Measurements from ENCODE around the gene SAFB. TPM values are rescaled to one million over a fixed set of nuclear protein-coding genes. Genes with fewer than 3 reads are reported as not detected.
"Not testable (repeated sequence)": the region's sequence is repeated elsewhere in the genome, so short reads cannot be mapped to it uniquely, and the experiment has no call there.

SAFB gene
- total RNA-seq, 4 donors from 2014 or later: 46.3 to 181 (median 63.7) TPM

DNA sequence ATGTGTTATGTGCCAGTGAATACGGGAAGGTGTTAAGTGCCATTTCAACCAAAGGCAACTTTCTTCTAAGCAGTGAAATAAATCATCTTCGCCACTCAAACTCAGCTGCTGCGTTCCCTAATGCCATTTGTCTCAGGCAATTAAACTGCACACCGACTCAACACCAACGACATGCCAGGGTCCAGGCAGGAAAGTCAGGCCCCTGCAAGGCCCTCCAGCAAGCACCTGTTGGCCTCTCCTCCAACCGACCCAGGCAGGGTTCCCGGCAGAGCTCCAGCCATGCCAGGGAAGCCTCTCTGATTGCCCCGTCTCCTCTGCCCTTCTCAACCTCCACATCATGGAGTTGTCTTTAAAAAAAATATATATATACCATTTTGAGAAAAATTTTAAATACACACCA, 22.1 kb upstream of the SAFB start:
- H3K36me3 ChIP-seq: peaks cover 93% of the 10 kb centered on the region
- no peak for DNase-seq (ENCODE audit: low spot score in 2 of 2)
- no peak overlapping the region for H3K27ac ChIP-seq
- TF ChIP-seq, protein P1, sequence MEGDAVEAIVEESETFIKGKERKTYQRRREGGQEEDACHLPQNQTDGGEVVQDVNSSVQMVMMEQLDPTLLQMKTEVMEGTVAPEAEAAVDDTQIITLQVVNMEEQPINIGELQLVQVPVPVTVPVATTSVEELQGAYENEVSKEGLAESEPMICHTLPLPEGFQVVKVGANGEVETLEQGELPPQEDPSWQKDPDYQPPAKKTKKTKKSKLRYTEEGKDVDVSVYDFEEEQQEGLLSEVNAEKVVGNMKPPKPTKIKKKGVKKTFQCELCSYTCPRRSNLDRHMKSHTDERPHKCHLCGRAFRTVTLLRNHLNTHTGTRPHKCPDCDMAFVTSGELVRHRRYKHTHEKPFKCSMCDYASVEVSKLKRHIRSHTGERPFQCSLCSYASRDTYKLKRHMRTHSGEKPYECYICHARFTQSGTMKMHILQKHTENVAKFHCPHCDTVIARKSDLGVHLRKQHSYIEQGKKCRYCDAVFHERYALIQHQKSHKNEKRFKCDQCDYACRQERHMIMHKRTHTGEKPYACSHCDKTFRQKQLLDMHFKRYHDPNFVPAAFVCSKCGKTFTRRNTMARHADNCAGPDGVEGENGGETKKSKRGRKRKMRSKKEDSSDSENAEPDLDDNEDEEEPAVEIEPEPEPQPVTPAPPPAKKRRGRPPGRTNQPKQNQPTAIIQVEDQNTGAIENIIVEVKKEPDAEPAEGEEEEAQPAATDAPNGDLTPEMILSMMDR (IDR thresholded peaks at IDR 0.05): no peak
- TF ChIP-seq POLR2A (IDR thresholded peaks at IDR 0.05) (no peak), POLR2AphosphoS5 (IDR thresholded peaks at IDR 0.05) (no peak), EP300 (IDR thresholded peaks at IDR 0.05) (no peak)
- H3K4me3 ChIP-seq: no peak overlapping the region
- 79% methylated on average over 8 of the region's 8 CpGs for WGBS
- no peaks in the 10 kb centered on the region for H3K27me3 ChIP-seq
- H3K4me1 ChIP-seq: no peaks in the 10 kb centered on the region
- no peaks in the 10 kb centered on the region for H3K9me3 ChIP-seq

DNA sequence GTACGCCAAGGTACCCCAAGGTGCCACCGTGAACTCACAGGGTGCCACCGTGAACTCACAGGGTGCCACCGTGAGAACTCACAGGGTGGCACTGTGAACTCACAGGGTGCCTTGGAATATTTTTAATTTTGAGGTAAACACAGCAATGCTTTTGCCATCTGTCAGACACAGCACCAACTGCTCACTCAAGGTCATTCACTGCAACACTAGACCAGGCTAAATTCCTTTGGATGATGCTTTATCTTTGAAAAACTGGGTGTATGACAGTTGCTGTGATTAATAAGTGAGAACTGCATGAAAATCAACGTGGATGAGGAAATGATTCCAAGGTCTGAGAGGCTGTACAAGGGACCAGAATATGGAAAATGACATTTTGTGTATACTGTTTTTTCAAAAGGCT, 19.3 kb upstream of the SAFB start:
- H3K27me3 ChIP-seq: no peaks in the 10 kb centered on the region
- peaks cover 93% of the 10 kb centered on the region for H3K36me3 ChIP-seq
- 87% methylated on average over 5 of the region's 5 CpGs for WGBS
- TF ChIP-seq EP300 (IDR thresholded peaks at IDR 0.05) (no peak), POLR2AphosphoS5 (IDR thresholded peaks at IDR 0.05) (no peak), POLR2A (IDR thresholded peaks at IDR 0.05) (no peak)
- TF ChIP-seq, protein P1 (IDR thresholded peaks at IDR 0.05): no peak
- H3K9me3 ChIP-seq: no peaks in the 10 kb centered on the region
- no peak overlapping the region for H3K27ac ChIP-seq
- H3K4me1 ChIP-seq: no peaks in the 10 kb centered on the region
- DNase-seq (ENCODE audit: low spot score in 2 of 2): no peak
- no peak overlapping the region for H3K4me3 ChIP-seq

DNA sequence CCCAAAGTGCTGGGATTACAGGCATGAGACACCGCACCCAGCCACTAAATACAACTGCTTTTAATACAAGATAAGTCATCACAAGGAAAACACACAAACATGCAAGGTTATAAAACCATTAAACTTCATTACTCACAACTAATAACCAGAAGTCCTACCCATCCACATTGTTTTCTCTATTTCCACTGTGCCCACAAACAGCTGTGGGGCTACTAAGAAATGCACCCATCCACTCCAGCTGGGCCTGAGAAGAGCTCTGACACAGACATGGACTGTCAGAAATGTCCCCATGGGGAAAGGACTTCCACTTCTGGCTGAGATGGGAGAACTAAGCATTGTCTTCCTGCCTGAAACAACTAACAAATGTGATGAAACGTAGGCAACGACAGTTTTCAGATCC, 17.5 kb upstream of the SAFB start:
- WGBS: 97% methylated on average over 3 of the region's 3 CpGs
- Histone ChIP-seq H3K27me3 (no peaks in the 10 kb centered on the region), H3K4me1 (no peaks in the 10 kb centered on the region), H3K36me3 (peaks cover 93% of the 10 kb centered on the region), H3K27ac (no peak overlapping the region), H3K4me3 (no peak overlapping the region), H3K9me3 (no peaks in the 10 kb centered on the region)
- no peak for DNase-seq (ENCODE audit: low spot score in 2 of 2)
- no peak for TF ChIP-seq POLR2A (IDR thresholded peaks at IDR 0.05)
- TF ChIP-seq POLR2AphosphoS5 (IDR thresholded peaks at IDR 0.05): no peak
- TF ChIP-seq, protein P1 (IDR thresholded peaks at IDR 0.05): no peak
- TF ChIP-seq EP300 (IDR thresholded peaks at IDR 0.05): no peak

DNA sequence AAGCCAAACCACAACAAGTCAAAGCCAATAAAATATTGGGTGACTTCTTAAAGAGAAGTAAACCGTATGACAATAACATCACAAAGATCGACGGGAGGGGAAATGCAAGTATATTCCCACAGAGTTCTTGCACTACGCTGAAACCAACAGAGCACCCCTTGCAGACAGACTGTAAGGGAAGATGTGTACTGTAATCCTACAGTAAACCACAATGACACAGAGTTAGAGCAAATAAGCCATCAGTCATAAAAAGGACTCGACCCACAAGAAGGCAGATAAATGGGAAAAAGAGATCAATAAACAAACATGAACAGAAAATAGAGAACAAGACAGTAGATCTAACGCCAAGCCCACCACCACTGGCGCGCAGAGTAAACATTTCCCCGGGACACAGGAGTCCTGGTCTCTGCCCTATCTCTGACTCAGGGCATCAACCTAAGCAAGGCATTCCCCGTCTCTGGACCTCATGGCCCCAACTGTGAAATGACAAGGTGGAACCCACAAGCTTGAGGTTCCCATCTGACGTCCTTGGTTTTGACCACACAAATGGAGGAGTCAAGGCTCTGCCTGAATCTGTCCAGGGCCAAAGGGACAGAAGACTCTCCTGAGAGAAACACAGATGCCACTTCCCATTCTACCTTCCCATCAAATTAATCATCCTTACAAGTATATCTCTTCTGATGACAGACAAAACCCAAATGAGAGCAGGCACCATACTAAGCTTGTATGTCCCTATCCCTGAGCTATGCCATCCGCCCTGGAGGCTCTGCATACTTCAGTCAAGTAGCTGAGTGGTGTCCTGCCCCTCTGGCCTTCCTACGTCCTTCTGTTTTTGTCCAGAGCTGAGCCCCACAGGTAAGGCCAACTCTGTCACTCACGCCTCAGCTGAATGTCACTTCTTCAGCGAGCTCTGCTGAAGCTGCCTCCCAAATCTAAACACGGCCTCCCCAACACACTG, 15.3 kb upstream of the SAFB start:
- Histone ChIP-seq H3K9me3 (no peaks in the 10 kb centered on the region), H3K27me3 (no peaks in the 10 kb centered on the region), H3K4me1 (no peaks in the 10 kb centered on the region), H3K27ac (no peak overlapping the region), H3K36me3 (peaks cover 92% of the 10 kb centered on the region), H3K4me3 (no peak overlapping the region)
- DNase-seq (ENCODE audit: low spot score in 2 of 2): no peak
- 91% methylated on average over 16 of the region's 16 CpGs for WGBS
- TF ChIP-seq POLR2AphosphoS5 (IDR thresholded peaks at IDR 0.05) (no peak), EP300 (IDR thresholded peaks at IDR 0.05) (no peak)
- TF ChIP-seq, protein P1 (IDR thresholded peaks at IDR 0.05): no peak

DNA sequence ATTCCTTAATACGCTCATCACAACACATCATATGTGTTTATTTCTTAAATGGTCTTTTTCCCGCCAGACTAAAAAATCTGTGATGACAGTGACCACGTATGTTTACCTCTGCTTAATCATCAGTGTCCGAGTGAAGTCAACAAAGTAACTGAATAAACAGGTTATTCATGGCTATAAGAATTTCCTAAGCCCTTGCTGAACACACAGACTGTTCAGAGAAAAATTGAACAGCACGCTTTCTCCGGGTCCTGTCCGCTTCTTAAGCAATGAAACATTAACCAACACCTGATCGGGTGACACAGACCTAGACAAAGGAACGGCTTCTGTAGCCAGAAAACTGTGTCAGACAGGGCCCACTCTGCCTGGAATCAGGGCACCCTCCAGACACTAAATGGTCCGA, 14.6 kb upstream of the SAFB start:
- peaks cover 92% of the 10 kb centered on the region for H3K36me3 ChIP-seq
- WGBS: 96% methylated on average over 10 of the region's 10 CpGs
- TF ChIP-seq EP300 (IDR thresholded peaks at IDR 0.05) (no peak), POLR2AphosphoS5 (IDR thresholded peaks at IDR 0.05) (no peak), POLR2A (IDR thresholded peaks at IDR 0.05) (no peak)
- TF ChIP-seq, protein P1 (IDR thresholded peaks at IDR 0.05): no peak
- H3K4me1 ChIP-seq: no peaks in the 10 kb centered on the region
- no peak overlapping the region for H3K27ac ChIP-seq
- no peak for DNase-seq (ENCODE audit: low spot score in 2 of 2)
- no peaks in the 10 kb centered on the region for H3K9me3 ChIP-seq
- no peaks in the 10 kb centered on the region for H3K27me3 ChIP-seq
- no peak overlapping the region for H3K4me3 ChIP-seq

DNA sequence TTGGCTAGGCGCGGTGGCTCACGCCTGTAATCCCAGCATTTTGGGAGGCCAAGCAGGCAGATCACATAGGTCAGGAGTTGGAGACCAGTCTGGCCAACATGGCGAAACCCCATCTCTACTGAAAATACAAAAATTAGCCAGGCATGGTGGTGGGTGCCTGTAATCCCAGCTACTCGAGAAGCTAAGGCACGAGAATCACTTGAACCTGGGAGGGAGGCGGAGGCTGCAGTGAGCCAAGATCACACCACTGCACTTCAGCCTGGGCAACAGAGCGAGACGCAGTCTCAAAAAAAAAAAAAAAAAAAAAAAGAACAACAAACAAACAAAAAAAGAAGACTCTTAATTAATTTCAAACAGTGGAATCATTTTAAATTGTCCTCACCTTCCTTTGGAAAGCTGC, 14.1 kb upstream of the SAFB start:
- not testable (repeated sequence) for H3K4me3 ChIP-seq; DNase-seq (ENCODE audit: low spot score in 2 of 2); H3K27ac ChIP-seq; H3K9me3 ChIP-seq; H3K27me3 ChIP-seq; H3K4me1 ChIP-seq
- WGBS: 94% methylated on average over 8 of the region's 9 CpGs
- H3K36me3 ChIP-seq: peaks cover 92% of the 10 kb centered on the region
